ENCODE results near the gene PTBP1. TPM values are rescaled to one million over a fixed set of nuclear protein-coding genes. Genes with fewer than 3 reads are reported as not detected.

Gene PTBP1
- total and polyA plus RNA-seq, 2 of the 13 experiments (the other 11 are each of a cell fraction or from before 2014, with no cell fraction given): 195 to 288 TPM

DNA sequence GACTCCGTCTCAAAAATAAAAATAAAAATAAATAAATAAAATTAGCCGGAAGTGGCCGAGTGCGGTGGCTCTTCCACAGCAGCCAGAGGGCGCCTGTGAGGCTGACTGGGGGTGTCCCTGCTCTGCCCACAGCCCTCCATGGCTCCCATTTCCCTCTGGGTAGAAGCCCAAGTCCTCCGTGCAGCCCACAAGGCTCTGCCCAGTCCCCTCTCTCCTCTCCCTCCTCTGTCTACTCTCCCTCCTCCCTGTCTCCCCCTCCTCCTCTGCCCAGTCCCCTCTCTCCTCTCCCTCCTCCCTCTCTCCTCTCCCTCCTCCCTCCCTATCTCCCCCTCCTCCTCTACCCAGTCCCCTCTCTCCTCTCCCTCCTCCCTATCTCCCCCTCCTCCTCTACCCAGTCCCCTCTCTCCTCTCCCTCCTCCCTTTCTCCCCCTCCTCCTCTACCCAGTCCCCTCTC is 25.9 kb upstream of the PTBP1 start (continued):
- TF ChIP-seq ZNF263 (CRISPR knock-in tag; IDR thresholded peaks at IDR 0.05) (peak; percentile 95), POLR2AphosphoS2 (IDR thresholded peaks at IDR 0.05; ENCODE audit: low read depth, low read length) (no peak), ZNF747 (CRISPR knock-in tag; IDR thresholded peaks at IDR 0.05; ENCODE audit: borderline replicate concordance) (no peak), HNRNPK (IDR thresholded peaks at IDR 0.05; ENCODE audit: low read depth, low read length, poor library complexity, severe bottlenecking) (peak; percentile 81), ZNF432 (CRISPR knock-in tag; IDR thresholded peaks at IDR 0.05; ENCODE audit: borderline replicate concordance) (no peak)

- no peak for FAIRE-seq
- Histone ChIP-seq H2AFZ (ENCODE audit: low read length) (no peak overlapping the region), H3K4me3 (replicated peaks in 1 of 3; ENCODE audit: insufficient read depth in 1 of 3, low read depth in 2 of 3, low read length in 3 of 3) (no peak overlapping the region), H3K79me2 (ENCODE audit: insufficient read depth, low read length) (no peaks in the 10 kb centered on the region), H3K27me3 (ENCODE audit: control insufficient read depth in 1 of 2, insufficient read depth in 2 of 2, low read length in 2 of 2) (no peaks in the 10 kb centered on the region; a peak in 1 of 5 replicates), H3K9ac (ENCODE audit: insufficient read depth, low read depth, low read length) (no peak overlapping the region), H3K36me3 (replicated peaks in 1 of 2; ENCODE audit: control insufficient read depth in 1 of 2, insufficient read depth in 2 of 2, low read length in 2 of 2) (no peaks in the 10 kb centered on the region), H3K9me3 (ENCODE audit: low read length) (no peaks in the 10 kb centered on the region), H3K4me1 (ENCODE audit: insufficient read depth, low read length) (peaks cover 26% of the 10 kb centered on the region), H4K20me1 (ENCODE audit: insufficient read depth, low read length) (no peaks in the 10 kb centered on the region), H3K27ac (ENCODE audit: extremely low read length, insufficient read depth, low read length) (no peak overlapping the region), H3K4me2 (ENCODE audit: low read depth, low read length) (no peak overlapping the region)
- in situ Hi-C loops (cut with HindIII; ENCODE audit: extremely low pct_ligation_motif_present, low pct_unique_long_range_greater_than_20kb) (loop anchor here (5.0 kb wide), 1 partner anchor 150 kb away; no protein-coding TSS in a partner anchor), intact Hi-C loops (cut with micrococcal nuclease; ENCODE audit: unreplicated experiment) (loop anchor here (5.0 kb wide), 1 partner anchor 85 kb away; the partner anchor contains the start of gene CFD)
- DNase-seq (ENCODE audit: low spot score): no peak
- no TSS peak for BruUV-seq (replicated peaks)
- ChIA-PET CTCF (ENCODE audit: low intra/inter-chr PET ratio, low total read pairs) (interaction anchor here (0.9 kb wide), 1 partner anchor 10 kb away, joined by 3 read pairs; no protein-coding TSS in a partner anchor), POLR2A (no interaction called here)
- WGBS (ENCODE audit: low lambda C conversion rate): 36% methylated on average over 5 of the region's 5 CpGs
- no peak for ATAC-seq
- peak; percentile 71; the same call in 1 of the 2 replicates for TF ChIP-seq CHD4 (IDR thresholded peaks at IDR 0.05; ENCODE audit: borderline replicate concordance, low read length)
- TF ChIP-seq FIP1L1 (IDR thresholded peaks at IDR 0.05; ENCODE audit: borderline replicate concordance, insufficient read depth, low read depth, low read length): no peak
- TF ChIP-seq ZMYM3 (CRISPR knock-in tag; IDR thresholded peaks at IDR 0.05): 0 out of 2 replicates have a peak, but pooled peaks have one; percentile 37
- no peak for TF ChIP-seq ZNF468 (CRISPR knock-in tag; IDR thresholded peaks at IDR 0.05)
- TF ChIP-seq ZMYM2 (CRISPR knock-in tag; IDR thresholded peaks at IDR 0.05): 0 out of 2 replicates have a peak, but pooled peaks have one; percentile 18
- TF ChIP-seq ZFP36 (IDR thresholded peaks at IDR 0.05; ENCODE audit: borderline replicate concordance, low read depth, low read length, partially characterized antibody): no peak
- peak; percentile 36; the same call in 1 of the 2 replicates for TF ChIP-seq ZNF770 (CRISPR knock-in tag; IDR thresholded peaks at IDR 0.05)
- no peak for TF ChIP-seq ZHX2 (IDR thresholded peaks at IDR 0.05; ENCODE audit: low read depth)
- TF ChIP-seq ZHX2 (CRISPR knock-in tag; IDR thresholded peaks at IDR 0.05; ENCODE audit: borderline replicate concordance): no peak
- TF ChIP-seq ZNF263 (CRISPR knock-in tag; IDR thresholded peaks at IDR 0.05): peak; percentile 85
Measured at GRCh38 chr19:772063-772462, 25.2 kb upstream of the PTBP1 start.
